A673 (cell line): Measurements from ENCODE around the gene LCN9. TPM values are rescaled to one million over a fixed set of nuclear protein-coding genes. Genes with fewer than 3 reads are reported as not detected.

ENCODE experiments used
- BruUV-seq: library from RNA; stranded (reverse); fragments of 400-500 nt; replicated peaks from 2 replicates; lab custom pipeline; 2021; lab: Mats Ljungman, UMichigan
- CTCF ChIA-PET: fragments of 300-600 bp; sonication (Branson Sonifier 250); formaldehyde crosslinking; loops from one replicate; lab custom pipeline; 2022; ENCODE audit warnings: antibody characterized with exemption; lab: Charles Lee
- POLR2A ChIA-PET: fragments of 300-600 bp; sonication (Branson Sonifier 250); formaldehyde crosslinking; loops from one replicate; lab custom pipeline; 2022; ENCODE audit warnings: antibody characterized with exemption; ENCODE audit not compliant: low non-redundant PET; lab: Charles Lee
- DNase-seq: peaks from one replicate; pipeline ENCODE4 v3.0.0-alpha.2; 2015; ENCODE audit warnings: low spot score
- H3K27ac ChIP-seq: fragments of 200-600 bp; sonication (generic); 2 replicates; pipeline ENCODE4 v1.5.1; 2016; ENCODE audit warnings: mixed run types, low read depth, mild to moderate bottlenecking, mixed read lengths, antibody characterized with exemption, low read length; ENCODE audit not compliant: poor library complexity, severe bottlenecking
- H3K27me3 ChIP-seq: fragments of 200-600 bp; sonication (generic); replicated peaks from 2 replicates; pipeline ENCODE4 v1.6.1; 2017; ENCODE audit warnings: mixed run types, low read depth, mild to moderate bottlenecking, mixed read lengths, antibody characterized with exemption, low read length; ENCODE audit not compliant: insufficient read depth, poor library complexity
- H3K36me3 ChIP-seq: fragments of 200-600 bp; sonication (generic); 2 replicates; pipeline ENCODE4 v1.6.1; 2016; ENCODE audit warnings: mixed run types, mild to moderate bottlenecking, mixed read lengths, antibody characterized with exemption, low read length; ENCODE audit not compliant: insufficient read depth, poor library complexity, severe bottlenecking
- H3K4me1 ChIP-seq: fragments of 200-600 bp; sonication (generic); 2 replicates; pipeline ENCODE4 v1.6.1; 2017; ENCODE audit warnings: mixed run types, mild to moderate bottlenecking, mixed read lengths, antibody characterized with exemption, low read length; ENCODE audit not compliant: insufficient read depth, poor library complexity, severe bottlenecking
- H3K4me3 ChIP-seq: fragments of 200-600 bp; sonication (generic); 2 replicates; pipeline ENCODE4 v1.5.1; 2016; ENCODE audit warnings: low read depth, mixed run types, mild to moderate bottlenecking, mixed read lengths, low read length; ENCODE audit not compliant: poor library complexity, severe bottlenecking
- H3K9me3 ChIP-seq: fragments of 200-600 bp; sonication (generic); 2 replicates; pipeline ENCODE4 v1.6.1; 2016; ENCODE audit warnings: mixed run types, low read depth, mild to moderate bottlenecking, mixed read lengths, antibody characterized with exemption, low read length; ENCODE audit not compliant: poor library complexity, severe bottlenecking
- CTCF ChIP-seq: fragments of 300-800, 200-600 bp; sonication (generic); conservative IDR thresholded peaks from 2 replicates; pipeline ENCODE4 v1.5.1; 2017; ENCODE audit warnings: low read depth, mild to moderate bottlenecking, antibody characterized with exemption, low read length, moderate library complexity, mixed read lengths
- EZH2 ChIP-seq: fragments of 200-600 bp; sonication (generic); IDR thresholded peaks from 2 replicates; pipeline ENCODE4 v1.6.1; 2017; ENCODE audit warnings: borderline replicate concordance, low read depth, mild to moderate bottlenecking, mixed read lengths, antibody characterized with exemption, low read length; ENCODE audit not compliant: poor library complexity, severe bottlenecking
- intact Hi-C: fragments of 100-400 bp; cut with micrococcal nuclease; formaldehyde crosslinking; loops from one replicate; pipeline ENCODE4 v1.10.0; 2022; ENCODE audit not compliant: unreplicated experiment
- total RNA-seq: library from RNA; stranded (reverse); gene quantifications from 2 replicates; pipeline ENCODE4 v1.2.3, GENCODE V29; 2021

Gene LCN9
- total RNA-seq, 1 experiment from 2014 or later, result not detected

- no peak for DNase-seq
- no TSS peak for BruUV-seq
- Histone ChIP-seq H3K9me3 (no peaks in the 10 kb centered on the region), H3K27ac (no peak overlapping the region), H3K27me3 (no peaks in the 10 kb centered on the region), H3K4me3 (no peak overlapping the region), H3K36me3 (no peaks in the 10 kb centered on the region), H3K4me1 (no peaks in the 10 kb centered on the region)
- CTCF ChIA-PET, result no interaction called here
- POLR2A ChIA-PET, result no interaction called here
- TF ChIP-seq EZH2 (no peak), CTCF (no peak)
- intact Hi-C loops, result no loop called here
These were observed 24.1 kb downstream of the LCN9 start for GRCh38 chr9:135687216-135687615.

DNA sequence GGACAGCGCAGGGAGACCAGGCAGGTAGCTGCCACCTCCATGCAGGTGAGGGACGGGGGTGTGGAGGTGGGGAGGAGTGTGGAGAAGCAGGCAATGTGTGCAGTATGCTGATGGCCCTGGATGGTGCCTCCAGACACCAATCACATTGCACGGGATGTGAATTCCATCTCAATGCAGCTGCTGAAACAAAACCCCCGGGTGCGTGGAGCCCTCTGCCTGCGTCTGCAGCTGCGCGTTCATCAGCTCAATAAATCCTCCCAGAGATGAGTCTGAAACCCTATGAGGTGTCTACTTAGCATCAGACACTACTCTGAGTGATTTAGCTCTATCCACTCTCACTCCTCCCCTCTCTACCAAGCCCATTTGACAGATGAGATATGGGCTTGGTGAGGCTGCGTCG lies 25.9 kb downstream of the LCN9 start:
- BruUV-seq, result no TSS peak
- intact Hi-C loops, result no loop called here

DNA sequence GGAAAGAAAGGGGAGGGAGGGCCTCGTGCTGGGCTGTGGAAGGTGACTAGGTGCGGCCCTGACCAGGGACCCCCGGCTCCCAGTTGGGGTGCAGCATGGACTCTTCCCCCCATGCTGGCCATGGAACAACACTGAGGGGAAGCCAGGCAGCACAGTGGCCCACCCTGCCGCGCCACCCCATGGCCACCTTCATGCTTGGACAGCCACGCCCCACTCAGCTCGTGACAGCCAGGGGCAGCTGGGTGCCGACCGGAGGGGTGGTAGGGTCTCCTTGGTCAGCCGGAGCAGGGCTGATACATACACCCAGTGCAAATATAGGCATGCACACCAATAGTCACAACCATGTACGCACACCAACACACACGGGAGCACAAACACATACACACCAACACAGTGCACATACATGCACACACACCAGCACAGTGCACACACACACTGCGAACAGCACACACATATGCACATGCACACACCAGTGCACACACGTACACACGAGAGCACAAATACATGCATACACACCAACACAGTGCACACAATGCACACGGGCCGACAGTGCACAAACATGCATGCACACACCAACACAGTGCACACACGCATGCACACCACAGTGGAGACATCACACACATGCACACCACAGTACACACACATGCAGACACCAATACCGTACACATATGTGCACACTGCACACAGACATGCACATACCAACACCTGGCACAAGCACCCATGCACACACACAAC lies 27.9 kb downstream of the LCN9 start:
- intact Hi-C loops, result no loop called here
- TF ChIP-seq EZH2 (no peak), CTCF (no peak)
- DNase-seq, result no peak
- H3K27ac ChIP-seq, result no peak overlapping the region
- H3K36me3 ChIP-seq, result no peaks in the 10 kb centered on the region
- ChIA-PET POLR2A (no interaction called here), CTCF (no interaction called here)
- no peaks in the 10 kb centered on the region for H3K27me3 ChIP-seq
- H3K4me1 ChIP-seq, result peaks cover 4% of the 10 kb centered on the region
- H3K4me3 ChIP-seq, result no peak overlapping the region
- no peaks in the 10 kb centered on the region for H3K9me3 ChIP-seq
- BruUV-seq, result no TSS peak

More for the DNA sequence above, 25.9 kb downstream of the LCN9 start:
- no peaks in the 10 kb centered on the region for H3K9me3 ChIP-seq
- H3K27ac ChIP-seq, result no peak overlapping the region
- ChIA-PET POLR2A (no interaction called here), CTCF (no interaction called here)
- H3K27me3 ChIP-seq, result no peaks in the 10 kb centered on the region
- peaks cover 4% of the 10 kb centered on the region for H3K4me1 ChIP-seq
- TF ChIP-seq CTCF (no peak), EZH2 (no peak)
- no peak overlapping the region for H3K4me3 ChIP-seq
- DNase-seq, result no peak
- no peaks in the 10 kb centered on the region for H3K36me3 ChIP-seq
